Naive thymus-derived CD4-positive, alpha-beta T cell (primary cell): Measurements from ENCODE around the gene CD209. TPM values are rescaled to one million over a fixed set of nuclear protein-coding genes. Genes with fewer than 3 reads are reported as not detected.
"Not testable (repeated sequence)": the region's sequence is repeated elsewhere in the genome, so short reads cannot be mapped to it uniquely, and the experiment has no call there.

Experiments
- ATAC-seq: fragments of 150-1000 bp; cut with Tn5 transposase; 2 replicates; pipeline ENCODE4 v1.10.0; 2021; ENCODE audit warnings: mild to moderate bottlenecking, moderate library complexity
- CTCF ChIA-PET: fragments of 350-600 bp; sonication (Branson Sonifier 250); formaldehyde crosslinking; loops from one replicate; lab custom pipeline; 2021; ENCODE audit warnings: antibody characterized with exemption; lab: Charles Lee
- POLR2A ChIA-PET: fragments of 350-600 bp; sonication (Branson Sonifier 250); formaldehyde crosslinking; loops from one replicate; lab custom pipeline; 2021; ENCODE audit warnings: antibody characterized with exemption, inconsistent platforms; lab: Charles Lee
- DNase-seq, 9 donors: peaks; one replicate each; pipeline versions ENCODE4 v3.0.0 to v3.0.0-alpha.2; 2020 to 2022; ENCODE audit warnings: mixed read lengths in 1 of 9
- H3K27ac ChIP-seq: one replicate; pipeline ENCODE4 v1.7.0; 2013; ENCODE audit warnings: mild to moderate bottlenecking, low read depth, low read length, moderate library complexity
- H3K27me3 ChIP-seq, 2 donors: one replicate each; pipeline ENCODE4 v1.7.0; 2013; ENCODE audit warnings: low read length in 2 of 2, mild to moderate bottlenecking in 2 of 2, moderate library complexity in 2 of 2; ENCODE audit not compliant: control insufficient read depth in 2 of 2, insufficient read depth in 2 of 2
- H3K36me3 ChIP-seq, 3 experiments: 1 replicate in 2 of 3; 2 replicates in 1 of 3; pipeline ENCODE4 v1.7.0; 2013; ENCODE audit warnings: low read length in 3 of 3, mild to moderate bottlenecking in 3 of 3, moderate library complexity in 1 of 3; ENCODE audit not compliant: insufficient read depth in 3 of 3, control insufficient read depth in 2 of 3
- H3K4me1 ChIP-seq, 2 donors: one replicate each; pipeline ENCODE4 v1.7.0; 2013; ENCODE audit warnings: low read length in 2 of 2, mild to moderate bottlenecking in 2 of 2, moderate library complexity in 1 of 2; ENCODE audit not compliant: control insufficient read depth in 2 of 2, insufficient read depth in 2 of 2
- H3K4me3 ChIP-seq: 2 replicates; pipeline ENCODE4 v1.7.0; 2013; ENCODE audit warnings: mild to moderate bottlenecking, low read length
- H3K9me3 ChIP-seq, 3 experiments: 1 replicate in 2 of 3; 2 replicates in 1 of 3; pipeline ENCODE4 v1.7.0; 2013; ENCODE audit warnings: low read length in 3 of 3; ENCODE audit not compliant: control insufficient read depth in 2 of 3
- H3K27ac Mint-ChIP-seq, 9 donors: one replicate each; pipeline ENCODE4 v1.8.0; 2020 to 2022; ENCODE audit warnings: mixed read lengths in 9 of 9, mild to moderate bottlenecking in 8 of 9, moderate library complexity in 5 of 9, inconsistent platforms in 2 of 9
- H3K27me3 Mint-ChIP-seq, 5 donors: one replicate each; pipeline ENCODE4 v1.8.0; 2021 to 2022; ENCODE audit warnings: mixed read lengths in 5 of 5, mild to moderate bottlenecking in 1 of 5
- H3K36me3 Mint-ChIP-seq, 5 donors: one replicate each; pipeline ENCODE4 v1.8.0; 2020 to 2022; ENCODE audit warnings: mixed read lengths in 5 of 5, mild to moderate bottlenecking in 3 of 5, inconsistent platforms in 1 of 5
- H3K4me1 Mint-ChIP-seq, 7 donors: one replicate each; pipeline ENCODE4 v1.8.0; 2020 to 2022; ENCODE audit warnings: mixed read lengths in 7 of 7, mild to moderate bottlenecking in 3 of 7, inconsistent platforms in 1 of 7
- H3K4me3 Mint-ChIP-seq, 10 donors: one replicate each; pipeline ENCODE4 v1.8.0; 2020 to 2022; ENCODE audit warnings: mild to moderate bottlenecking in 10 of 10, mixed read lengths in 10 of 10, moderate library complexity in 6 of 10, inconsistent platforms in 2 of 10
- H3K9me3 Mint-ChIP-seq, 11 donors: one replicate each; pipeline ENCODE4 v1.8.0; 2020 to 2022; ENCODE audit warnings: mixed read lengths in 11 of 11, mild to moderate bottlenecking in 4 of 11, inconsistent platforms in 1 of 11, moderate library complexity in 1 of 11
- intact Hi-C, 2 donors: fragments of 100-400 bp; cut with micrococcal nuclease; formaldehyde crosslinking; loops; one replicate each; pipeline ENCODE4 v1.15.1; 2023
- polyA plus RNA-seq, 2 donors: library from polyadenylated mRNA; unstranded; fragments of 300-500 nt; fragmentation: Illumina TruSeq; gene quantifications; one replicate each; pipeline ENCODE4 v1.2.3, GENCODE V29; 2021
- total RNA-seq, 6 experiments: library from RNA in 5 of 6; stranded (reverse) in 5 of 6; gene quantifications; 1 replicate in 5 of 6; 2 replicates in 1 of 6; pipeline ENCODE4 v1.2.3 and lab custom pipeline; 2021 to 2026

The CD209 gene, protein sequence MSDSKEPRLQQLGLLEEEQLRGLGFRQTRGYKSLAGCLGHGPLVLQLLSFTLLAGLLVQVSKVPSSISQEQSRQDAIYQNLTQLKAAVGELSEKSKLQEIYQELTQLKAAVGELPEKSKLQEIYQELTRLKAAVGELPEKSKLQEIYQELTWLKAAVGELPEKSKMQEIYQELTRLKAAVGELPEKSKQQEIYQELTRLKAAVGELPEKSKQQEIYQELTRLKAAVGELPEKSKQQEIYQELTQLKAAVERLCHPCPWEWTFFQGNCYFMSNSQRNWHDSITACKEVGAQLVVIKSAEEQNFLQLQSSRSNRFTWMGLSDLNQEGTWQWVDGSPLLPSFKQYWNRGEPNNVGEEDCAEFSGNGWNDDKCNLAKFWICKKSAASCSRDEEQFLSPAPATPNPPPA
- total RNA-seq = under 1 TPM in 3 of 5 experiments, not detected in 2; 0.27 to 0.68 (median 0.32) TPM
- polyA plus RNA-seq = not detected
- total RNA-seq (lab: John Stamatoyannopoulos, UW) = not detected

DNA sequence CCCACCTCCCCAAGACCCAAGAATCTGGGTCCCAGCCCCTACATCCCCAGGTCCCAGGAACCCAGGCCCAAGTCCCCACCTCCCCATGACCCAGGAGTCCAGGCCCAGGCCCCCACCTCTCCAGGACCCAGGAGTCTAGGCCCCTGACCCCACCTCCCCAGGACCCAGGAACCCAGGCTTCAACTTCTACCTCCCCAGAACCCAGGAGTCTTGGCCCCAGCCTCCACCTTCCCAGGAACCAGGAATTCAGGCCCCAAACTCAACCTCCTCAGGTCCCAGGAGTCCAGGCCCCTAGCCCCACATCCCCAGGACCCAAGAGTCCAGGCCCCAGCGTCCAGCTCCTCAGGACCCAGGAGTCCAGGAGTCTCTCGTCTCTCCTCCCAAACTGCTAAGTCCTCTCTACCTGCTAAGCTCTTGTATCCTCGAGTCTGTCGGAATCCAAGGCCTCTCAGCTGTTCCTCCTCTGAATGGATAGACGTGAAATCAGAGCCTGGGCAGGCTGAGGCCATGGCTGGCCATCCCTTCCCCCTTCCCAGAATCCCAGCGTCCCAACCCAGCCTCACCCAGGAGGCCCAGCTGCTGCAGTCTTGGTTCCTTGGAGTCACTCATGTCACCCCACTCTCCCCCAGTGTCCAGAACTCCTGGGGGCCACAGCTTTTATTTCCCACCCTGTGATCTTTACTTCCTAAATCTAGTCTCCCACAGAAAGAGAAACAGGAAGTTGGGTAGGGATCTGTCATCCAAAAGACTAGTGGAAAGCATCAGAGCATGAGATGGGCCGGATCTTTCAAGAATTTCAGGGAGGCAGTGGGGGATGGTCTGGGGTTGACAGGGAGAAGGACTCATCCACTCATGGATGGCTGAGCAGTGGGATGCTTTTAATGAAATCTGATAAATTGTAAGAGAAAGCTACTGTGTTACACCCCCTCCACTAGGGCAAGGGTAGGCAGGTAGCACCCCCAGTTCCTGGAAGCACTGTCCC, at the start of gene CD209:
Gene CD209, minus strand, starts transcription at position 632 of the 982 bp plus-strand sequence. Its CDS starts 23 bp downstream, at position 609.
- Histone ChIP-seq H3K27ac (no peak within 1 kb of the TSS), H3K9me3 (no peaks in the 10 kb centered on the region), H3K27me3 (no peaks in the 10 kb centered on the region), H3K4me1 (no peaks in the 10 kb centered on the region), H3K36me3 (no peaks in the 10 kb centered on the region), H3K4me3 (no peak within 1 kb of the TSS)
- POLR2A ChIA-PET = interaction anchor here (0.7 to 1.1 kb wide), 2 partner anchors 8 to 29 kb away, joined by 3 read pairs; no protein-coding TSS in a partner anchor
- CTCF ChIA-PET = no interaction called here
- intact Hi-C loops = loop anchor here in 1 of 2 donors (10.0 kb wide), 1 partner anchor 48 kb away; no protein-coding TSS in a partner anchor
- ATAC-seq (no peak), DNase-seq (no peak)
- Mint-ChIP-seq H3K4me3 (no peak within 1 kb of the TSS), H3K36me3 (peaks cover 0 to 3% (median 0%) of the 10 kb centered on the region in 5 donors), H3K4me1 (peaks cover 5 to 15% (median 8%) of the 10 kb centered on the region in 7 donors), H3K9me3 (peaks cover 0 to 16% (median 0%) of the 10 kb centered on the region in 11 donors), H3K27ac (peak within 1 kb of the TSS in 1 of 9 donors; percentile 17), H3K27me3 (peaks cover 0 to 17% (median 3%) of the 10 kb centered on the region in 5 donors)

DNA sequence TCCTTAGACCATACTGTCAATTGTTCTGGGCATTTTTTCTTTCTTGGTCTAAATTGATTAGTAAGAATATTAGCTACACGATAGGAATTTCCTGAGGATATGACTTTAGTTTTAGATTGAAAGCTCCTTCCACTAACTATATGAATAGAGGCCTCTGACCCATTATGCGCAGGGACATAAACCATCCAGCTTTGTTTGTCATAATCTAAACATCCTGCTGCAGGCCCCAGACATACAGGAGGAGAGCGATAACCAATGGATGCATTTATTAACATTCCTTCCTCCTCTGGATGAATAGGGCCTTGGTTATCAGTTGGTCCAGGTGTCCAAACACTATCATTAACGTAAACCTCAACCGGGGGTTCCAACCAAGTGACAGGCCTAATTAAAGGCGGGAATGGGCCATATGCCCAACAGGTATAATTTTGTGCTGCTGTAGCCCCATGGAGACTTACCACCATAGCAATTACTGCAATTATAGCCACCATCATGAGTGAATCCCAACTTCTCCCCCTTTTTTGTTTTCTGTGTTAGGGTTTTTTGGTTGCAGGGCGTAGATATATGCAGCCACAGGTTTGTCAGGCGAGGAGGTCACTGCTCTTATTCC, 48.3 kb upstream of the CD209 start:
- no peak overlapping the region for H3K27ac ChIP-seq
- intact Hi-C loops = loop anchor here (5.0 to 10.0 kb wide), 2 partner anchors 51 to 443 kb away; partner anchors contain the start of gene CD209 (in 1 of the 2)
- Mint-ChIP-seq H3K36me3 (no peaks in the 10 kb centered on the region), H3K9me3 (peaks cover 0 to 1% (median 0%) of the 10 kb centered on the region in 11 donors), H3K27me3 (peaks cover 0 to 40% (median 4%) of the 10 kb centered on the region in 5 donors), H3K4me3 (no peak overlapping the region), H3K27ac (no peak overlapping the region), H3K4me1 (peaks cover 0 to 8% (median 6%) of the 10 kb centered on the region in 7 donors)
- H3K4me1 ChIP-seq = no peaks in the 10 kb centered on the region
- H3K9me3 ChIP-seq = no peaks in the 10 kb centered on the region
- DNase-seq (no peak), ATAC-seq (no peak)
- no peak overlapping the region for H3K4me3 ChIP-seq
- ChIA-PET POLR2A (interaction anchor here (0.5 kb wide), 1 partner anchor 17 kb away, joined by 3 read pairs; no protein-coding TSS in a partner anchor), CTCF (interaction anchor here (0.8 to 1.0 kb wide), 4 partner anchors 73 to 694 kb away, joined by 3 to 6 read pairs (median 3); partner anchors contain the start of gene TRAPPC5)
- no peaks in the 10 kb centered on the region for H3K27me3 ChIP-seq
- no peaks in the 10 kb centered on the region for H3K36me3 ChIP-seq

DNA sequence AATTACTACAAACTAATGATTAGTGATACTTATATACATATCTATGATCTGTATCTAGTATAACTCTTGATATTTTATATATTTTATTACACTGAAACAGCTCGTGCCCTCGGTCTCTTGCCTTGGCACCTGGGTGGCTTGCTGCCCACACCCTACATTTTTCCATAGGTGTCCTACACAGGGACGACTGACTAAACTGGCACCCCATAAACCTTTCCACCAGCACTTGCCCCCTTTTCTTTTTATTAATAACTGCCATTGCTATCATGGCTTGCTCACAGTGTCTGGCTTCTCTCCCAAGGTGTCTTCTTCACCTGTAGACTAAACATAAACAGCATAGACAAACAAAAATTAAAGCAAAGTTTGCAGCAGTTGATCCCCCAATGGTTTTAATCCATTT, 46.2 kb upstream of the CD209 start:
- DNase-seq (no peak), ATAC-seq (no peak)
- ChIA-PET CTCF (no interaction called here), POLR2A (no interaction called here)
- peaks cover 0 to 37% (median 14%) of the 10 kb centered on the region in 5 donors for H3K27me3 Mint-ChIP-seq
- intact Hi-C loops = loop anchor here in 1 of 2 donors (10.0 kb wide), 1 partner anchor 49 kb away; the partner anchor contains the start of gene CD209
- H3K36me3 Mint-ChIP-seq = no peaks in the 10 kb centered on the region
- Histone ChIP-seq H3K4me1 (peaks cover 0 to 12% of the 10 kb centered on the region in 2 donors), H3K27ac (no peak overlapping the region), H3K36me3 (no peaks in the 10 kb centered on the region), H3K4me3 (no peak overlapping the region), H3K27me3 (peaks cover 0 to 5% of the 10 kb centered on the region in 2 donors), H3K9me3 (no peaks in the 10 kb centered on the region)
- H3K4me3 Mint-ChIP-seq = no peak overlapping the region
- H3K9me3 Mint-ChIP-seq = peaks cover 0 to 2% (median 0%) of the 10 kb centered on the region in 11 donors
- no peak overlapping the region for H3K27ac Mint-ChIP-seq
- peaks cover 0 to 14% (median 9%) of the 10 kb centered on the region in 7 donors for H3K4me1 Mint-ChIP-seq

DNA sequence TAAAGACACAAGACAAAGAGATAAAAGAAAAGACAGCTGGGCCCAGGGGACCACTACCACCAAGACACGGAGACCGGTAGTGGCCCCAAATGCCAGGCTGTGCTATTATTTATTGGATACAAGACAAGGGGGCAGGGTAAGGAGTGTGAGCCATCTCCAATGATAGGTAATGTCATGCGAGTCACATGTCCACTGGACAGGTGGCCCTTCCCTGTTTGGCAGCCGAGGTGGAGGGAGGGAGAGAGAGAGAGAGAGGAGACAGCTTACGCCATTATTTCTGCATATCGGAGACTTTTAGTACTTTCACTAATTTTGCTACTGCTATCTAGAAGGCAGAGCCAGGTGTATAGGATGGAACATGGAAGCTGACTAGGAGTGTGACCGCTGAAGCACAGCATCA, 45.4 kb upstream of the CD209 start:
- H3K9me3 ChIP-seq, H3K4me3 Mint-ChIP-seq, H3K4me3 ChIP-seq, CTCF ChIA-PET, H3K9me3 Mint-ChIP-seq, H3K36me3 ChIP-seq, ATAC-seq, POLR2A ChIA-PET, DNase-seq, H3K36me3 Mint-ChIP-seq, H3K27ac ChIP-seq, H3K27me3 ChIP-seq: not testable (repeated sequence)
- peaks cover 0 to 40% (median 14%) of the 10 kb centered on the region in 5 donors for H3K27me3 Mint-ChIP-seq
- intact Hi-C loops = loop anchor here in 1 of 2 donors (10.0 kb wide), 1 partner anchor 48 kb away; the partner anchor contains the start of gene CD209
- peaks cover 0 to 12% of the 10 kb centered on the region in 2 donors for H3K4me1 ChIP-seq
- H3K4me1 Mint-ChIP-seq = peaks cover 0 to 14% (median 9%) of the 10 kb centered on the region in 7 donors
- peak overlapping the region in 1 of 9 donors; percentile 19 for H3K27ac Mint-ChIP-seq

DNA sequence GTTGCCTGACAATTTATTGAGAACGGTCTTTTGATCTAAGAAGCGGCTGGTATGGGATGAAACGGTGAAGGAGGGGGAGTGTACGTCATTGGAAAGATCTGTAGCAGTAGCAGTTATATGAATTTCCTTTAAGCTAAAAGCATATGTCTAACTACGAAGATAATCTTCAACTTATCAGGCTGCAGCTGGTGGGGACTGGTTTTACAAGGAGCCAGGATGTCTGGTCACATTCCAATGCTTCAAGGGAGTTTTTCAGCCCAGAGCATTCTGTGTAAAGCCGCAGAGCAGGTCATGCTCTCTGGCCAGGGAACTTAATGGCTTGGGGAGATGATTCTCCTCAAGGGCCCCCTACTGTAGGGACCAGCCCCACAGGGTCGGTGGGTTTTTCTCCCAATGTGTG, 44.9 kb upstream of the CD209 start:
- intact Hi-C loops = loop anchor here in 1 of 2 donors (10.0 kb wide), 1 partner anchor 47 kb away; the partner anchor contains the start of gene CD209
- ATAC-seq (no peak), DNase-seq (no peak)
- H3K4me3 Mint-ChIP-seq = peak overlapping the region in 1 of 10 donors; percentile 26
- Histone ChIP-seq H3K9me3 (no peaks in the 10 kb centered on the region), H3K36me3 (no peaks in the 10 kb centered on the region), H3K27me3 (peaks cover 0 to 5% of the 10 kb centered on the region in 2 donors), H3K27ac (no peak overlapping the region), H3K4me1 (peaks cover 0 to 12% of the 10 kb centered on the region in 2 donors), H3K4me3 (no peak overlapping the region)
- H3K27ac Mint-ChIP-seq = peak overlapping the region in 1 of 9 donors; percentile 36
- CTCF ChIA-PET = no interaction called here
- POLR2A ChIA-PET = interaction anchor here (1.9 kb wide), 1 partner anchor 111 kb away, joined by 6 read pairs; the partner anchor contains the start of gene TRAPPC5
- H3K9me3 Mint-ChIP-seq = peaks cover 0 to 2% (median 0%) of the 10 kb centered on the region in 11 donors
- H3K4me1 Mint-ChIP-seq = peaks cover 0 to 16% (median 11%) of the 10 kb centered on the region in 7 donors
- H3K27me3 Mint-ChIP-seq = peaks cover 1 to 41% (median 17%) of the 10 kb centered on the region in 5 donors
- no peaks in the 10 kb centered on the region for H3K36me3 Mint-ChIP-seq
